Lower leg skin (tissue), 4 donors: Measurements from ENCODE around the gene B3GALT5. TPM values are rescaled to one million over a fixed set of nuclear protein-coding genes. Genes with fewer than 3 reads are reported as not detected.
"Not testable (repeated sequence)": the region's sequence is repeated elsewhere in the genome, so short reads cannot be mapped to it uniquely, and the experiment has no call there.

Experiments
- DNase-seq, 2 donors: peaks; one replicate each; pipeline ENCODE4 v3.0.0-alpha.2; 2019; ENCODE audit warnings: low spot score in 2 of 2
- H3K4me3 ChIP-seq: fragments of 200-600 bp; sonication (generic); 2 replicates; pipeline ENCODE4 v1.5.1; 2017; ENCODE audit warnings: mild to moderate bottlenecking, low read depth; ENCODE audit not compliant: poor library complexity, severe bottlenecking
- POLR2A ChIP-seq, 2 donors: fragments of 450-650 bp; IDR thresholded peaks; one replicate each; pipeline ENCODE4 v1.6.1; 2016 to 2017; ENCODE audit warnings: antibody characterized with exemption in 2 of 2, mild to moderate bottlenecking in 1 of 2, moderate library complexity in 1 of 2
- WGBS, 2 donors: methylation state at CpG; one replicate each; pipeline ENCODE4 v1.1.5; 2018; 5-methylcytosine and 5-hydroxymethylcytosine counted together
- intact Hi-C: fragments of 100-400 bp; cut with DNase I; formaldehyde crosslinking; loops from one replicate; pipeline ENCODE4 v1.15.0; 2023; ENCODE audit warnings: low total_unique reads
- total RNA-seq, 4 donors: library from RNA; depleted of rRNA; stranded (reverse); fragments of >200 nt; gene quantifications; one replicate each; pipeline ENCODE4 v1.1.0, GENCODE V29; 2016
- TF ChIP-seq, protein P1 (sequence below), 3 donors: fragments of 450-650 bp; IDR thresholded peaks; one replicate each; pipeline ENCODE4 v1.5.1; 2016; ENCODE audit warnings: antibody characterized with exemption in 3 of 3, mild to moderate bottlenecking in 3 of 3, moderate library complexity in 2 of 3

B3GALT5 gene
- total RNA-seq, 4 donors from 2014 or later = 0.89 to 7.6 (median 4.1) TPM

DNA sequence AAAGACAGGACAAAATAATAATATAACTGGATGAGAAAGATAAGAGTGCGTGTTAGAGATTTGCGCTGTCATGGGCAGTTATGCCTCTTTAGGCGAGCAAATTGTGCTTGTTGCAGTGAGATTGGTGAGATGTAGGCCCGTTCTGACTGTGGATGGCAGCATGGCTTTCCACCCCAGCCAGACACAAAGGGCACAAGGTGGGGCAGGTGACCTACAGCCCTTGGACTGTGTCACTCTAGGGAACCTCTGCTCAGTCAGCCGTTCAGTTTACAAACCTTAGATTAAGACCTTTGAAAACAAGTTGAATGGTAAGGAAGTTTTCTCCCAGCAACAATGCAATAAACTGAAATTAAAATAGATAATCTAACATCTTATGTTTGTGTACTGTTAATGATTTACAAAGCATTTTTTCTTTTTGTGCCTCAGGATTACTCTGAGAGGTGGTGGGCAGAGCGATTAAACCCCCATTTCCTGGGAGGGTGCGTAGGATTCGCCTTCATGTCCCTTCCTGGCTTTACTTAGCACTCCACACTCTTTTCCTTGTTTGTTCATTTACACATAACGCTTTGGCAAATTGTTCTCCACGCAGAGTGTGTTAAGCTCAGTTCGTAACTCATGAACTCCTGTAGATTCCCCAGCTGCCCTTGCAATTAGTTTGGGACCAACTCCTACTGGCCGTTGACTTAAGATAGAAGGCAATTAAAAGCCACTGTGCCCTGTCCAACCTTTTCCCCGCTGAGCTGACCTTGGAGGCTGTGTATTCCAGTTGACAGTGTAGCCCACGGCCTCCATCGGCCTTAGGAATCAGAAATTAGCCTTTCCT, 74.1 kb downstream of the B3GALT5 start:
- H3K4me3 ChIP-seq = no peak overlapping the region
- TF ChIP-seq, protein P1, sequence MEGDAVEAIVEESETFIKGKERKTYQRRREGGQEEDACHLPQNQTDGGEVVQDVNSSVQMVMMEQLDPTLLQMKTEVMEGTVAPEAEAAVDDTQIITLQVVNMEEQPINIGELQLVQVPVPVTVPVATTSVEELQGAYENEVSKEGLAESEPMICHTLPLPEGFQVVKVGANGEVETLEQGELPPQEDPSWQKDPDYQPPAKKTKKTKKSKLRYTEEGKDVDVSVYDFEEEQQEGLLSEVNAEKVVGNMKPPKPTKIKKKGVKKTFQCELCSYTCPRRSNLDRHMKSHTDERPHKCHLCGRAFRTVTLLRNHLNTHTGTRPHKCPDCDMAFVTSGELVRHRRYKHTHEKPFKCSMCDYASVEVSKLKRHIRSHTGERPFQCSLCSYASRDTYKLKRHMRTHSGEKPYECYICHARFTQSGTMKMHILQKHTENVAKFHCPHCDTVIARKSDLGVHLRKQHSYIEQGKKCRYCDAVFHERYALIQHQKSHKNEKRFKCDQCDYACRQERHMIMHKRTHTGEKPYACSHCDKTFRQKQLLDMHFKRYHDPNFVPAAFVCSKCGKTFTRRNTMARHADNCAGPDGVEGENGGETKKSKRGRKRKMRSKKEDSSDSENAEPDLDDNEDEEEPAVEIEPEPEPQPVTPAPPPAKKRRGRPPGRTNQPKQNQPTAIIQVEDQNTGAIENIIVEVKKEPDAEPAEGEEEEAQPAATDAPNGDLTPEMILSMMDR (IDR thresholded peaks at IDR 0.05) = no peak
- no peak for TF ChIP-seq POLR2A (IDR thresholded peaks at IDR 0.05)
- 88 to 89% methylated on average over 15 of the region's 15 CpGs for WGBS, 2 donors
- no peak for DNase-seq
- intact Hi-C loops = no loop called here

DNA sequence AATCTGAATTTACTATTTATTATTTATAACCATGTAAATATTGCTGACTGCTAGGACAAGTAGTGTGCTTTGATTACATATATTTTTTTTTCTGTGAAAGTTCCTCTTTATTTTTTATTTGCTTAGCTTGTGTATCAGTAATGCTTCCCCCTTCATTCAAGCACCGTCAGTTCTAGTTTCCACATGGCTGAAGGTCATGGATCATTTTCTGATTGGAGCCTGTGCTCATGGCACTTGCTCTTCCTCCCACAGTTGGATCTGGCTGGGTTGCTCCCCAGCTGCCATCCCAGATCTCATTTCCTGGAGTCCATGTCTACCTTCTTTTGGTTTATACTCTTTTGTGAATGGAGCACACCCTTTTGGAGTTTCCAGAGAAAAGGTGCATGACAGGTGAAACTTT, 75.3 kb downstream of the B3GALT5 start:
- intact Hi-C loops = no loop called here

DNA sequence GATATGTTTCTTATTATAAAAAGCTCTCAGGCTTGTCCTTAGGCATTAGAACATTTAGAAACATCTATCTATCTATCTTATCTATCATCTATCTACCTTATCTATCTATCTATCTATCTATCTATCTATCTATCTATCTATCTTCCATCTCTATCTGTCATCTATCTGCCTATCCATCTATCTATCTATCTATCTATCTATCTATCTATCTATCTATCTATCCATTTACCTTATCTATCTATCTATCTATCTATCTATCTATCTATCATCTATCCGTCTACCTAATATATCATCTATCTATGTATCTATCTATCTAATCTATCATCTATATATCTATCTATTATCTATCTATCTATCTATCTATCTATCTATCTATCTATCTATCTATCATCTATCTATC, 77.1 kb downstream of the B3GALT5 start:
- intact Hi-C loops, DNase-seq, H3K4me3 ChIP-seq: not testable (repeated sequence)
- WGBS, 2 donors = 90 to 96% methylated on average over 1 of the region's 1 CpG

More for the DNA sequence above, 75.3 kb downstream of the B3GALT5 start:
- no peak for DNase-seq
- TF ChIP-seq, protein P1 (IDR thresholded peaks at IDR 0.05) = no peak
- 87 to 88% methylated on average over 1 of the region's 1 CpG for WGBS, 2 donors
- H3K4me3 ChIP-seq = no peak overlapping the region

DNA sequence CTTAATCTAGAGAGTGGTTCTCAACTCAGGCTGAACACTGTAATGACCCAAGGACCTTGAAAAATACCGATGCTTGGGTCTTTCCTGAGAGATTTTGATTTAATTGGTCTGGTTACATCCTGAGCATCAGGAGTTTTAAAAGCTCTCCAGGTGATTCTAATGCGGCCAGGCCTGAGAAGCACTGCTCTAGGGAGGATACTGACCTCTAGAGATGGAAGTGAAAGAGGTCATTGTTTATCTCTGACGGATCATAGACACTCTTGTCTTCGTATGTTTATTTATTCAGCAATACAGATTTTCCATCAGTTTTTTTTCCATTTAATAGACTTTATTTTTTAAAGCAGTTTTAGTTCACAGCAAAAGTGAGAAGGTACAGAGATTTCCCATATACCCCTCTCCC, 77.7 kb downstream of the B3GALT5 start:
- intact Hi-C loops = no loop called here
- no peak for DNase-seq
- no peak for TF ChIP-seq POLR2A (IDR thresholded peaks at IDR 0.05)
- TF ChIP-seq, protein P1 (IDR thresholded peaks at IDR 0.05) = no peak
- H3K4me3 ChIP-seq = no peak overlapping the region
- 83 to 85% methylated on average over 4 of the region's 4 CpGs for WGBS, 2 donors

DNA sequence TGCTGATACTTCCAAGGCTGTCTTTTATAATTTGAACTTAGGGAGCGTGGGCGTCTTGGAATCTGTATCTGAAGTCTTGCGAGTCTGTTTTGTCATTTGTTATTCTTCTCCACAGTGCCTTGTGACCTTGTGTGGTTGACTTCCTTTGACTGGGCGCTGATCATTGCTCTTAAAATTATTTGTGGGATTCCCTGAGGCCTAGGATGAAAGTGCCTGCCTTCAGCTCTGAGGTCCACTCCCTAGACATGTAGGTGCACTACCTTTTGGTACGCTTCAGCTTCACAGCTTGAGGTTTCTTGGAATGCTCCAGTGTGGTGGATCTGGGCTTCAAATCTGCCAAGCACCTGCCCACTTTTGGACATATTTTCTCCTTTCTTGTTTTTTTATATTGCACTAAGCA, 82.0 kb downstream of the B3GALT5 start:
- H3K4me3 ChIP-seq = no peak overlapping the region
- DNase-seq = no peak
- intact Hi-C loops = no loop called here
- TF ChIP-seq, protein P1 (IDR thresholded peaks at IDR 0.05) = no peak
- TF ChIP-seq POLR2A (IDR thresholded peaks at IDR 0.05) = no peak
- WGBS, 2 donors = 73 to 75% methylated on average over 5 of the region's 5 CpGs

DNA sequence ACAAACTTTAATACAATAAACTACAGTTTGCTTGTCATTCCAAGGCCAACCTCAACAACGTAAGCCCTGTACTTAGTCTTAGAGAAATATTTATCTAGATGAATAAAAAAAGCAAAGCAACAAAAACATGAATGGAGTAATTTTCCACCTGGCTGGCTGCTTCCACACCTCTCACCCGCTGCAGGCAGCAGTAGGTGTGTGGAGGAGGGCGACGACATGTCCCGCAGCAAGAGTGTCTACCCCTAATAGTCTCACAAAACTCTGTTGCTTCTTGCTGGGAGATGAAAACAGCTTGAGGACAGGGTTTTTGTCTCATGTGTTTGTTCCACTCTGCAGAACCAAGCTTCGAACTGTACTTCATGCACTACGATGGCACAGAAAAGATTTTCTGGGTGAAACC, 83.5 kb downstream of the B3GALT5 start:
- WGBS, 2 donors = 81 to 94% methylated on average over 7 of the region's 7 CpGs
- TF ChIP-seq POLR2A (IDR thresholded peaks at IDR 0.05) = no peak
- TF ChIP-seq, protein P1 (IDR thresholded peaks at IDR 0.05) = no peak
- H3K4me3 ChIP-seq = no peak overlapping the region
- intact Hi-C loops = no loop called here
- no peak for DNase-seq
